Measurements from ENCODE around the gene PVRIG. TPM values are rescaled to one million over a fixed set of nuclear protein-coding genes. Genes with fewer than 3 reads are reported as not detected.

PVRIG gene
- total and polyA plus RNA-seq, 9 of the 15 experiments (the other 6 are each of a cell fraction or from before 2014, with no cell fraction given) = 0.16 to 0.64 TPM; not detected in 7

- no peak overlapping the region for H2AFZ ChIP-seq (ENCODE audit: low read depth, low read length)
- ATAC-seq (no peak), DNase-seq (ENCODE audit: extremely low read depth in 1 of 4, low spot score in 3 of 4) (no peak), FAIRE-seq (no peak)
- 45% methylated on average over 7 of the region's 10 CpGs for WGBS (ENCODE audit: insufficient coverage, low coverage, missing lambda C conversion rate)
- POLR2A ChIA-PET = no interaction called here
- in situ Hi-C loops (cut with MboI) (loop anchor here (5.0 to 10.0 kb wide), 2 partner anchors 123 to 225 kb away; no protein-coding TSS in a partner anchor), intact Hi-C loops (cut with micrococcal nuclease) (loop anchor here (10.0 kb wide), 1 partner anchor 225 kb away; no protein-coding TSS in a partner anchor)
- H3K4me2 ChIP-seq (ENCODE audit: insufficient read depth, low read length) = no peak overlapping the region
- no peaks in the 10 kb centered on the region for H3K27me3 ChIP-seq (ENCODE audit: control insufficient read depth in 2 of 2, insufficient read depth in 2 of 2, low read length in 2 of 2)
- peaks cover 4 to 17% of the 10 kb centered on the region in 2 experiments; a peak in 4 of 5 replicates for H3K4me1 ChIP-seq (replicated peaks in 1 of 2; ENCODE audit: control insufficient read depth in 2 of 2, insufficient read depth in 2 of 2, low read length in 2 of 2)
- H3K4me3 ChIP-seq = no peak overlapping the region
- no peaks in the 10 kb centered on the region for H4K20me1 ChIP-seq (replicated peaks; ENCODE audit: control insufficient read depth, insufficient read depth, low read length)
- no peaks in the 10 kb centered on the region for H3K36me3 ChIP-seq (ENCODE audit: control insufficient read depth, insufficient read depth, low read length)
- no peaks in the 10 kb centered on the region for H3K9me1 ChIP-seq (ENCODE audit: control insufficient read depth, insufficient read depth, low read length)
- H3K9ac ChIP-seq (ENCODE audit: insufficient read depth in 1 of 2, low read depth in 2 of 2, low read length in 2 of 2) = no peak overlapping the region
- H3K27ac ChIP-seq (ENCODE audit: extremely low read depth, low read depth, low read length) = no peak overlapping the region
- H3K9me3 ChIP-seq (replicated peaks; ENCODE audit: control insufficient read depth, insufficient read depth, low read depth, low read length) = no peaks in the 10 kb centered on the region
- CTCF ChIA-PET (ENCODE audit: low intra/inter-chr PET ratio) = interaction anchor here (5.3 kb wide), 1 partner anchor 87 kb away, joined by 54 read pairs; no protein-coding TSS in a partner anchor
- no TSS peak for BruUV-seq (replicated peaks)
- H3K79me2 ChIP-seq (ENCODE audit: control insufficient read depth, insufficient read depth, low read length) = no peaks in the 10 kb centered on the region
- TF ChIP-seq HCFC1 (IDR thresholded peaks at IDR 0.05; ENCODE audit: low read depth, low read length) = no peak
- no peak for TF ChIP-seq ATF6 (CRISPR knock-in tag; IDR thresholded peaks at IDR 0.05)
- TF ChIP-seq ZBTB43 (CRISPR knock-in tag; IDR thresholded peaks at IDR 0.05) = no peak
- TF ChIP-seq PRDM10 (IDR thresholded peaks at IDR 0.05; ENCODE audit: partially characterized antibody) = no peak
- TF ChIP-seq, protein P1, sequence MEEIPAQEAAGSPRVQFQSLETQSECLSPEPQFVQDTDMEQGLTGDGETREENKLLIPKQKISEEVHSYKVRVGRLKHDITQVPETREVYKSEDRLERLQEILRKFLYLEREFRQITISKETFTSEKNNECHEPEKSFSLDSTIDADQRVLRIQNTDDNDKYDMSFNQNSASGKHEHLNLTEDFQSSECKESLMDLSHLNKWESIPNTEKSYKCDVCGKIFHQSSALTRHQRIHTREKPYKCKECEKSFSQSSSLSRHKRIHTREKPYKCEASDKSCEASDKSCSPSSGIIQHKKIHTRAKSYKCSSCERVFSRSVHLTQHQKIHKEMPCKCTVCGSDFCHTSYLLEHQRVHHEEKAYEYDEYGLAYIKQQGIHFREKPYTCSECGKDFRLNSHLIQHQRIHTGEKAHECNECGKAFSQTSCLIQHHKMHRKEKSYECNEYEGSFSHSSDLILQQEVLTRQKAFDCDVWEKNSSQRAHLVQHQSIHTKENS (CRISPR knock-in tag; IDR thresholded peaks at IDR 0.05) = no peak
- TF ChIP-seq ZNF316 (IDR thresholded peaks at IDR 0.05) = no peak
- TF ChIP-seq ZNF551 (CRISPR knock-in tag; IDR thresholded peaks at IDR 0.05) = no peak
- no peak for TF ChIP-seq CBX5 (IDR thresholded peaks at IDR 0.05; ENCODE audit: borderline replicate concordance, low read depth)
- no peak for TF ChIP-seq ZKSCAN3 (CRISPR knock-in tag; IDR thresholded peaks at IDR 0.05)
- TF ChIP-seq MEF2D (tag; conservative IDR thresholded peaks at IDR 0.05; ENCODE audit: low read depth) = no peak
- no peak for TF ChIP-seq HIVEP1 (CRISPR knock-in tag; IDR thresholded peaks at IDR 0.05)
- no peak for TF ChIP-seq RBM39 (optimal IDR thresholded peaks at IDR 0.05; ENCODE audit: low read depth, low read length)
- TF ChIP-seq SRSF1 (IDR thresholded peaks at IDR 0.05; ENCODE audit: low read depth, low read length) = no peak
- TF ChIP-seq E2F4 (CRISPR knock-in tag; IDR thresholded peaks at IDR 0.05; ENCODE audit: low read depth) = no peak
Measured at GRCh38 chr7:100219271-100219737, 445 bp upstream of the PVRIG start.

Measured in K562 (cell line).